NCI-H2029 treated with DMSO at 0.1 percent for 48 hours (cell line): Measurements from ENCODE around the gene DNAJC1.
"Not testable (repeated sequence)": the region's sequence is repeated elsewhere in the genome, so short reads cannot be mapped to it uniquely, and the experiment has no call there.

Experiments used
- DNase-seq: peaks from one replicate; lab custom pipeline; 2025; lab: John Stamatoyannopoulos, UW

The DNAJC1 gene

GRCh38 chr10:22003177-22003963, at the start of gene DNAJC1:
Gene DNAJC1 (minus strand): TSS chr10:22003730. CDS start chr10:22003434, 296 bp downstream.
- peak; percentile 48 for DNase-seq

GRCh38 chr10:22053048-22053447, 49.5 kb upstream of the DNAJC1 start:
- DNase-seq = no peak

GRCh38 chr10:22049635-22050034, 46.1 kb upstream of the DNAJC1 start:
- no peak for DNase-seq

GRCh38 chr10:22047812-22048211, 44.3 kb upstream of the DNAJC1 start:
- no peak for DNase-seq

GRCh38 chr10:22043327-22043633, 39.8 kb upstream of the DNAJC1 start:
- no peak for DNase-seq

GRCh38 chr10:22042557-22043326, 39.2 kb upstream of the DNAJC1 start:
- DNase-seq = no peak

- DNase-seq = no peak
Observed at GRCh38 chr10:22034333-22034732, 30.8 kb upstream of the DNAJC1 start.

- not testable (repeated sequence) for DNase-seq
Observed at GRCh38 chr10:22032268-22032667, 28.7 kb upstream of the DNAJC1 start.

- no peak for DNase-seq
Observed at GRCh38 chr10:22030421-22030820, 26.9 kb upstream of the DNAJC1 start.

GRCh38 chr10:22029445-22030236, 26.1 kb upstream of the DNAJC1 start:
- DNase-seq = no peak

- no peak for DNase-seq
Observed at GRCh38 chr10:22027364-22028238, 24.1 kb upstream of the DNAJC1 start.

GRCh38 chr10:22026287-22026686, 22.8 kb upstream of the DNAJC1 start:
- DNase-seq = no peak

GRCh38 chr10:22023508-22023907, 20.0 kb upstream of the DNAJC1 start:
- no peak for DNase-seq

GRCh38 chr10:22022257-22023032, 18.9 kb upstream of the DNAJC1 start:
- DNase-seq = no peak

GRCh38 chr10:22021144-22021543, 17.6 kb upstream of the DNAJC1 start:
- not testable (repeated sequence) for DNase-seq

GRCh38 chr10:22017283-22018020, 13.9 kb upstream of the DNAJC1 start:
- no peak for DNase-seq

- no peak for DNase-seq
Observed at GRCh38 chr10:22016046-22016705, 12.6 kb upstream of the DNAJC1 start.

- no peak for DNase-seq
Observed at GRCh38 chr10:22010973-22011408, 7.5 kb upstream of the DNAJC1 start.

- no peak for DNase-seq
Observed at GRCh38 chr10:22010539-22010938, 7.0 kb upstream of the DNAJC1 start.
